ENCODE measurements around the gene AGPAT2.
A peak's percentile ranks its signal among the peaks of the same experiment; 100 is the strongest.

Gene AGPAT2

DNA sequence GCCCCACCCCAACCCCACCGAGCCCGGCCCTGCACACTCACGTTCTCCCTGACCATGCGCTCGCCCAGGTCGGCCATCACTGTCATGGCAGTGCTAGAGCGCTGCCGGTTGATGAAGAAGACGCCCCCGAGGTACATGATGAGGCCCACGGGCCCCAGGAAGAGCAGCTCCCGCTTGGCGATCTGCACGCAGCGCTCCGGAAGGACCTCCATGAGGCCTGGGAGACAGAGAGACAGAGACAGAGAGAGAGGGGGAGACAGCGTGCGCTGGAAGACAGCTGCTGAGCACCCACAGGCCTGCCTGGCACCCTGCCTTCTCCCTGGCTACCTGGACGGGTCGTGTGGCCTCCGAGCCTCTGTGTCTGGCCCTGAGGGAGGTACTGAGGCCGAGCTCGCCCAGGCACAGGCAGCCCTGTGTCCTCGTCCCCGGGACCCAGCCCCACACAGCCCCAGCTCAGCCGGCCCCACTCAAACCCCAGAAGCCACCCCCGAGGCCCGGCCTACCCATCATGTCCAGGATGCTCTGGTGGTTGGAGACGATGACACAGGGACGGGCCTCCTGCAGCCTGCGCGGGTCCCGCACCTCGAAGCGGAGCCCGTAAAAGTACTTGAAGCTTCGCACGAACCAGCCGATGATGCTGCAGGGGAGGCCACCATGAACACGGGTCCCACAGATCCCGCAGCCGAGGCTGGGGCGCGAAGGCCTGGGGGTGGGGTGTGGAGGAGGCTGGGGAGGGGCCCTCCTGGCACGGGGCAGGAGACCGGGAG is 10.2 kb downstream of the AGPAT2 start:
- Mint-ChIP-seq H3K4me3 (no peak overlapping the region), H3K9me3 (no peaks in the 10 kb centered on the region), H3K36me3 (ENCODE audit: low read depth) (no peaks in the 10 kb centered on the region), H3K27me3 (ENCODE audit: low read depth, poor library complexity) (no peaks in the 10 kb centered on the region), H3K4me1 (peaks cover 29% of the 10 kb centered on the region), H3K27ac (no peak overlapping the region)
- TF ChIP-seq, protein P1, sequence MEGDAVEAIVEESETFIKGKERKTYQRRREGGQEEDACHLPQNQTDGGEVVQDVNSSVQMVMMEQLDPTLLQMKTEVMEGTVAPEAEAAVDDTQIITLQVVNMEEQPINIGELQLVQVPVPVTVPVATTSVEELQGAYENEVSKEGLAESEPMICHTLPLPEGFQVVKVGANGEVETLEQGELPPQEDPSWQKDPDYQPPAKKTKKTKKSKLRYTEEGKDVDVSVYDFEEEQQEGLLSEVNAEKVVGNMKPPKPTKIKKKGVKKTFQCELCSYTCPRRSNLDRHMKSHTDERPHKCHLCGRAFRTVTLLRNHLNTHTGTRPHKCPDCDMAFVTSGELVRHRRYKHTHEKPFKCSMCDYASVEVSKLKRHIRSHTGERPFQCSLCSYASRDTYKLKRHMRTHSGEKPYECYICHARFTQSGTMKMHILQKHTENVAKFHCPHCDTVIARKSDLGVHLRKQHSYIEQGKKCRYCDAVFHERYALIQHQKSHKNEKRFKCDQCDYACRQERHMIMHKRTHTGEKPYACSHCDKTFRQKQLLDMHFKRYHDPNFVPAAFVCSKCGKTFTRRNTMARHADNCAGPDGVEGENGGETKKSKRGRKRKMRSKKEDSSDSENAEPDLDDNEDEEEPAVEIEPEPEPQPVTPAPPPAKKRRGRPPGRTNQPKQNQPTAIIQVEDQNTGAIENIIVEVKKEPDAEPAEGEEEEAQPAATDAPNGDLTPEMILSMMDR (IDR thresholded peaks at IDR 0.05), result no peak
- no peak for DNase-seq

- H3K27ac Mint-ChIP-seq, result no peak overlapping the region
These were observed 10.9 kb downstream of the AGPAT2 start for GRCh38 chr9:136676297-136676794.

GRCh38 chr9:136675477-136676296 is 11.6 kb downstream of the AGPAT2 start:
- no peaks in the 10 kb centered on the region for H3K9me3 Mint-ChIP-seq
- no peak overlapping the region for H3K27ac Mint-ChIP-seq
- H3K36me3 Mint-ChIP-seq (ENCODE audit: low read depth), result no peaks in the 10 kb centered on the region
- no peaks in the 10 kb centered on the region for H3K27me3 Mint-ChIP-seq (ENCODE audit: low read depth, poor library complexity)
- no peak overlapping the region for H3K4me3 Mint-ChIP-seq
- DNase-seq, result no peak
- peaks cover 36% of the 10 kb centered on the region for H3K4me1 Mint-ChIP-seq
- TF ChIP-seq, protein P1 (IDR thresholded peaks at IDR 0.05), result no peak

More at GRCh38 chr9:136676297-136676794, 10.9 kb downstream of the AGPAT2 start:
- Mint-ChIP-seq H3K27me3 (ENCODE audit: low read depth, poor library complexity) (no peaks in the 10 kb centered on the region), H3K36me3 (ENCODE audit: low read depth) (no peaks in the 10 kb centered on the region), H3K4me3 (no peak overlapping the region), H3K9me3 (no peaks in the 10 kb centered on the region), H3K4me1 (peaks cover 36% of the 10 kb centered on the region)
- TF ChIP-seq, protein P1 (IDR thresholded peaks at IDR 0.05), result no peak
- no peak for DNase-seq

- peak; percentile 57 for DNase-seq
- Mint-ChIP-seq H3K4me1 (peaks cover 35% of the 10 kb centered on the region), H3K4me3 (no peak overlapping the region), H3K9me3 (no peaks in the 10 kb centered on the region), H3K27me3 (ENCODE audit: low read depth, poor library complexity) (no peaks in the 10 kb centered on the region), H3K36me3 (ENCODE audit: low read depth) (no peaks in the 10 kb centered on the region), H3K27ac (no peak overlapping the region)
- TF ChIP-seq, protein P1 (IDR thresholded peaks at IDR 0.05), result no peak
These were observed 12.4 kb downstream of the AGPAT2 start for GRCh38 chr9:136674786-136675349.

- H3K27ac Mint-ChIP-seq, result no peak overlapping the region
These were observed 13.1 kb downstream of the AGPAT2 start for GRCh38 chr9:136673975-136674785.

More at GRCh38 chr9:136673975-136674785, 13.1 kb downstream of the AGPAT2 start:
- Mint-ChIP-seq H3K4me3 (no peak overlapping the region), H3K9me3 (no peaks in the 10 kb centered on the region), H3K36me3 (ENCODE audit: low read depth) (no peaks in the 10 kb centered on the region), H3K4me1 (peaks cover 28% of the 10 kb centered on the region), H3K27me3 (ENCODE audit: low read depth, poor library complexity) (no peaks in the 10 kb centered on the region)
- no peak for DNase-seq
- TF ChIP-seq, protein P1 (IDR thresholded peaks at IDR 0.05), result no peak

Data from nephron progenitor cell (in vitro differentiated cells).